Stimulated activated CD8-positive, alpha-beta memory T cell treated with anti-CD3 and anti-CD28 coated beads, Interleukin-12 subunit alpha, Interleukin-12 subunit beta, amount 100 ng/mL, for 1 hour (primary cell): Measurements from ENCODE around the gene YEATS2.
"Not testable (repeated sequence)": the region's sequence is repeated elsewhere in the genome, so short reads cannot be mapped to it uniquely, and the experiment has no call there.

Experiments
- DNase-seq: peaks from one replicate; pipeline ENCODE4 v3.0.0-alpha.2; 2020; ENCODE audit warnings: low read depth

YEATS2 gene

GRCh38 chr3:183714622-183715021 lies 17.0 kb downstream of the YEATS2 start:
- DNase-seq, result no peak

- no peak for DNase-seq
Observed at GRCh38 chr3:183718012-183718411, 20.4 kb downstream of the YEATS2 start.

GRCh38 chr3:183725387-183725786 lies 27.8 kb downstream of the YEATS2 start:
- DNase-seq, result no peak

GRCh38 chr3:183728204-183728603 lies 30.6 kb downstream of the YEATS2 start:
- no peak for DNase-seq

- DNase-seq, result no peak
Observed at GRCh38 chr3:183730361-183730760, 32.8 kb downstream of the YEATS2 start.

- no peak for DNase-seq
Observed at GRCh38 chr3:183731611-183732010, 34.0 kb downstream of the YEATS2 start.

GRCh38 chr3:183733553-183733952 lies 36.0 kb downstream of the YEATS2 start:
- no peak for DNase-seq

- no peak for DNase-seq
Observed at GRCh38 chr3:183734750-183735494, 37.3 kb downstream of the YEATS2 start.

- DNase-seq, result no peak
Observed at GRCh38 chr3:183737116-183737515, 39.5 kb downstream of the YEATS2 start.

GRCh38 chr3:183740154-183740553 lies 42.6 kb downstream of the YEATS2 start:
- DNase-seq, result not testable (repeated sequence)

- DNase-seq, result no peak
Observed at GRCh38 chr3:183743231-183743630, 45.6 kb downstream of the YEATS2 start.

- DNase-seq, result no peak
Observed at GRCh38 chr3:183745300-183746098, 47.9 kb downstream of the YEATS2 start.

GRCh38 chr3:183754052-183754451 lies 56.5 kb downstream of the YEATS2 start:
- no peak for DNase-seq

GRCh38 chr3:183762304-183762703 lies 64.7 kb downstream of the YEATS2 start:
- no peak for DNase-seq

GRCh38 chr3:183764847-183765731 lies 67.5 kb downstream of the YEATS2 start:
- DNase-seq, result no peak

- no peak for DNase-seq
Observed at GRCh38 chr3:183766107-183766506, 68.5 kb downstream of the YEATS2 start.

GRCh38 chr3:183766745-183767606 lies 69.4 kb downstream of the YEATS2 start:
- DNase-seq, result peak; percentile 47

- no peak for DNase-seq
Observed at GRCh38 chr3:183768114-183768513, 70.5 kb downstream of the YEATS2 start.

- no peak for DNase-seq
Observed at GRCh38 chr3:183769453-183769852, 71.9 kb downstream of the YEATS2 start.

- no peak for DNase-seq
Observed at GRCh38 chr3:183774631-183775030, 77.0 kb downstream of the YEATS2 start.

GRCh38 chr3:183775781-183776180 lies 78.2 kb downstream of the YEATS2 start:
- no peak for DNase-seq
